ENCODE results near the gene TARDBP. TPM values are rescaled to one million over a fixed set of nuclear protein-coding genes. Genes with fewer than 3 reads are reported as not detected.
"Not testable (repeated sequence)": the region's sequence is repeated elsewhere in the genome, so short reads cannot be mapped to it uniquely, and the experiment has no call there.

Gene TARDBP
- polyA plus RNA-seq, 6 donors from 2014 or later = 38.9 to 83.8 (median 64.3) TPM

- no peaks in the 10 kb centered on the region for H3K9me3 Mint-ChIP-seq
- peaks cover 0 to 5% (median 0%) of the 10 kb centered on the region in 3 donors for H3K27me3 Mint-ChIP-seq
- ATAC-seq (ENCODE audit: low read depth in 2 of 2) = no peak
- no peak for DNase-seq
- no peak overlapping the region for H3K4me3 Mint-ChIP-seq
- H3K4me1 Mint-ChIP-seq = peaks cover 0 to 5% (median 0%) of the 10 kb centered on the region in 3 donors
- H3K27ac Mint-ChIP-seq = no peak overlapping the region
- H3K36me3 Mint-ChIP-seq = no peaks in the 10 kb centered on the region
Measured at GRCh38 chr1:11039351-11040104, 27.1 kb downstream of the TARDBP start.

GRCh38 chr1:11040105-11040429 is 27.6 kb downstream of the TARDBP start:
- H3K36me3 Mint-ChIP-seq; H3K4me3 Mint-ChIP-seq; H3K27ac Mint-ChIP-seq; H3K27me3 Mint-ChIP-seq; ATAC-seq (ENCODE audit: low read depth in 2 of 2); DNase-seq; H3K9me3 Mint-ChIP-seq; H3K4me1 Mint-ChIP-seq: not testable (repeated sequence)

- no peak for DNase-seq
- H3K27me3 Mint-ChIP-seq = peaks cover 0 to 5% (median 0%) of the 10 kb centered on the region in 3 donors
- peaks cover 0 to 5% (median 0%) of the 10 kb centered on the region in 3 donors for H3K4me1 Mint-ChIP-seq
- H3K36me3 Mint-ChIP-seq = no peaks in the 10 kb centered on the region
- no peaks in the 10 kb centered on the region for H3K9me3 Mint-ChIP-seq
- no peak for ATAC-seq (ENCODE audit: low read depth in 2 of 2)
- H3K4me3 Mint-ChIP-seq = no peak overlapping the region
- H3K27ac Mint-ChIP-seq = no peak overlapping the region
Measured at GRCh38 chr1:11041048-11041447, 28.6 kb downstream of the TARDBP start.

GRCh38 chr1:11042065-11042464 is 29.6 kb downstream of the TARDBP start:
- Mint-ChIP-seq H3K9me3 (no peaks in the 10 kb centered on the region), H3K27ac (no peak overlapping the region), H3K36me3 (no peaks in the 10 kb centered on the region), H3K27me3 (peaks cover 0 to 5% (median 0%) of the 10 kb centered on the region in 3 donors), H3K4me1 (peaks cover 0 to 5% (median 0%) of the 10 kb centered on the region in 3 donors), H3K4me3 (no peak overlapping the region)
- no peak for DNase-seq
- ATAC-seq (ENCODE audit: low read depth in 2 of 2) = no peak

- no peak for ATAC-seq (ENCODE audit: low read depth in 2 of 2)
- Mint-ChIP-seq H3K4me3 (no peak overlapping the region), H3K27me3 (no peaks in the 10 kb centered on the region), H3K9me3 (no peaks in the 10 kb centered on the region), H3K27ac (no peak overlapping the region), H3K4me1 (no peaks in the 10 kb centered on the region), H3K36me3 (no peaks in the 10 kb centered on the region)
- DNase-seq = no peak
Measured at GRCh38 chr1:11042995-11043874, 30.8 kb downstream of the TARDBP start.

GRCh38 chr1:11044086-11044848 is 31.8 kb downstream of the TARDBP start:
- no peak for DNase-seq

GRCh38 chr1:11044849-11045427 is 32.5 kb downstream of the TARDBP start:
- Mint-ChIP-seq H3K27me3 (no peaks in the 10 kb centered on the region), H3K27ac (no peak overlapping the region), H3K36me3 (no peaks in the 10 kb centered on the region), H3K4me3 (no peak overlapping the region), H3K9me3 (no peaks in the 10 kb centered on the region), H3K4me1 (no peaks in the 10 kb centered on the region)
- DNase-seq (no peak), ATAC-seq (ENCODE audit: low read depth in 2 of 2) (no peak)

More at GRCh38 chr1:11044086-11044848, 31.8 kb downstream of the TARDBP start:
- H3K27ac Mint-ChIP-seq = no peak overlapping the region
- H3K27me3 Mint-ChIP-seq = no peaks in the 10 kb centered on the region
- ATAC-seq (ENCODE audit: low read depth in 2 of 2) = no peak
- no peak overlapping the region for H3K4me3 Mint-ChIP-seq
- no peaks in the 10 kb centered on the region for H3K36me3 Mint-ChIP-seq
- H3K9me3 Mint-ChIP-seq = no peaks in the 10 kb centered on the region
- no peaks in the 10 kb centered on the region for H3K4me1 Mint-ChIP-seq

GRCh38 chr1:11045428-11046269 is 33.2 kb downstream of the TARDBP start:
- no peaks in the 10 kb centered on the region for H3K36me3 Mint-ChIP-seq
- no peak overlapping the region for H3K27ac Mint-ChIP-seq
- H3K27me3 Mint-ChIP-seq = no peaks in the 10 kb centered on the region
- no peaks in the 10 kb centered on the region for H3K9me3 Mint-ChIP-seq
- no peak overlapping the region for H3K4me3 Mint-ChIP-seq
- no peaks in the 10 kb centered on the region for H3K4me1 Mint-ChIP-seq
- ATAC-seq (ENCODE audit: low read depth in 2 of 2) (no peak), DNase-seq (no peak)

- DNase-seq (no peak), ATAC-seq (ENCODE audit: low read depth in 2 of 2) (no peak)
- no peak overlapping the region for H3K4me3 Mint-ChIP-seq
Measured at GRCh38 chr1:11046270-11046566, 33.8 kb downstream of the TARDBP start.

GRCh38 chr1:11046625-11047365 is 34.3 kb downstream of the TARDBP start, which contains the start of gene MASP2:
MASP2 (minus strand) TSS chr1:11047239; CDS start chr1:11047207, 32 bp downstream.
- Mint-ChIP-seq H3K9me3 (no peaks in the 10 kb centered on the region), H3K4me1 (no peaks in the 10 kb centered on the region), H3K4me3 (peak within 1 kb of the TSS in 1 of 8 donors; percentile 15), H3K27me3 (no peaks in the 10 kb centered on the region), H3K27ac (peak within 1 kb of the TSS in 2 of 6 donors; percentile 10 to 75), H3K36me3 (no peaks in the 10 kb centered on the region)
- ATAC-seq (ENCODE audit: low read depth in 2 of 2) (no peak), DNase-seq (no peak)

More at GRCh38 chr1:11046270-11046566, 33.8 kb downstream of the TARDBP start:
- H3K36me3 Mint-ChIP-seq = no peaks in the 10 kb centered on the region
- H3K27ac Mint-ChIP-seq = no peak overlapping the region
- no peaks in the 10 kb centered on the region for H3K27me3 Mint-ChIP-seq
- H3K9me3 Mint-ChIP-seq = no peaks in the 10 kb centered on the region
- no peaks in the 10 kb centered on the region for H3K4me1 Mint-ChIP-seq

- not testable (repeated sequence) for H3K9me3 Mint-ChIP-seq; H3K36me3 Mint-ChIP-seq; ATAC-seq (ENCODE audit: low read depth in 2 of 2); H3K27me3 Mint-ChIP-seq; DNase-seq; H3K4me3 Mint-ChIP-seq; H3K4me1 Mint-ChIP-seq
- peak overlapping the region in 1 of 6 donors; percentile 17 for H3K27ac Mint-ChIP-seq
Measured at GRCh38 chr1:11051121-11051520, 38.7 kb downstream of the TARDBP start.
